Ascending aorta (tissue), 2 donors: ENCODE results near the gene ARFRP1. TPM values are rescaled to one million over a fixed set of nuclear protein-coding genes. Genes with fewer than 3 reads are reported as not detected.
A peak's percentile ranks its signal among the peaks of the same experiment; 100 is the strongest.

Experiments used
- DNase-seq, 2 donors: peaks; one replicate each; pipeline ENCODE4 v3.0.0-alpha.2; 2019; ENCODE audit warnings: low spot score in 2 of 2
- H3K27ac ChIP-seq, 2 donors: fragments of 200-600 bp; sonication (generic); one replicate each; pipeline ENCODE4 v1.5.1; 2016 to 2017; ENCODE audit warnings: mild to moderate bottlenecking in 1 of 2
- H3K27me3 ChIP-seq: fragments of 200-600 bp; sonication (generic); one replicate; pipeline ENCODE4 v1.5.1; 2017
- H3K36me3 ChIP-seq, 2 donors: fragments of 200-600 bp; sonication (generic); one replicate each; pipeline ENCODE4 v1.5.1; 2016
- H3K4me1 ChIP-seq, 2 donors: fragments of 200-600 bp; sonication (generic); one replicate each; pipeline ENCODE4 v1.5.1; 2016 to 2017; ENCODE audit warnings: mild to moderate bottlenecking in 1 of 2
- H3K4me3 ChIP-seq, 2 donors: fragments of 200-600 bp; sonication (generic); one replicate each; pipeline ENCODE4 v1.5.1; 2016 to 2017; ENCODE audit warnings: mild to moderate bottlenecking in 1 of 2
- H3K9me3 ChIP-seq, 2 donors: fragments of 200-600 bp; sonication (generic); one replicate each; pipeline ENCODE4 v1.5.1; 2016
- CTCF ChIP-seq, 3 experiments: fragments of 200-600 bp in 2 of 3; fragments of 450-650 bp in 1 of 3; sonication (generic) in 2 of 3; IDR thresholded peaks; one replicate each; pipeline ENCODE4 v1.5.1; 2016 to 2019; ENCODE audit warnings: antibody characterized with exemption in 3 of 3, mild to moderate bottlenecking in 1 of 3, moderate library complexity in 1 of 3
- intact Hi-C: fragments of 100-400 bp; cut with DNase I; formaldehyde crosslinking; loops from one replicate; pipeline ENCODE4 v1.15.1; 2023
- total RNA-seq: library from RNA; depleted of rRNA; stranded (reverse); fragments of >200 nt; gene quantifications from one replicate; pipeline ENCODE4 v1.1.0, GENCODE V29; 2016

The ARFRP1 gene
- total RNA-seq, 1 donor from 2014 or later, result 50.8 TPM

GRCh38 chr20:63692436-63693082 lies 15.2 kb downstream of the ARFRP1 start:
- Histone ChIP-seq H3K27me3 (no peaks in the 10 kb centered on the region), H3K36me3 (peaks cover 9 to 29% of the 10 kb centered on the region in 2 donors), H3K4me3 (no peak overlapping the region), H3K9me3 (no peaks in the 10 kb centered on the region), H3K27ac (no peak overlapping the region), H3K4me1 (peaks cover under 1 to 8% of the 10 kb centered on the region in 2 donors)
- no peak for DNase-seq
- intact Hi-C loops, result no loop called here
- no peak for TF ChIP-seq CTCF (IDR thresholded peaks at IDR 0.05)

GRCh38 chr20:63691711-63692435 lies 15.9 kb downstream of the ARFRP1 start:
- peaks cover 1 to 4% of the 10 kb centered on the region in 2 donors for H3K4me1 ChIP-seq
- H3K27me3 ChIP-seq, result no peaks in the 10 kb centered on the region
- H3K36me3 ChIP-seq, result peaks cover 9 to 29% of the 10 kb centered on the region in 2 donors
- DNase-seq, result no peak
- H3K9me3 ChIP-seq, result no peaks in the 10 kb centered on the region
- intact Hi-C loops, result no loop called here
- TF ChIP-seq CTCF (IDR thresholded peaks at IDR 0.05), result no peak
- peak overlapping the region in 1 of 2 donors; percentile 26 for H3K27ac ChIP-seq
- H3K4me3 ChIP-seq, result no peak overlapping the region

- Histone ChIP-seq H3K36me3 (peaks cover 9 to 29% of the 10 kb centered on the region in 2 donors), H3K4me3 (no peak overlapping the region), H3K27ac (peak overlapping the region in 1 of 2 donors; percentile 26), H3K27me3 (no peaks in the 10 kb centered on the region), H3K9me3 (no peaks in the 10 kb centered on the region), H3K4me1 (peaks cover 0 to 4% of the 10 kb centered on the region in 2 donors)
- no peak for TF ChIP-seq CTCF (IDR thresholded peaks at IDR 0.05)
- intact Hi-C loops, result no loop called here
- DNase-seq, result no peak
These were observed 16.7 kb downstream of the ARFRP1 start for GRCh38 chr20:63690898-63691710.

- DNase-seq, result no peak
- Histone ChIP-seq H3K36me3 (peaks cover 8 to 23% of the 10 kb centered on the region in 2 donors), H3K4me3 (no peak overlapping the region), H3K27ac (peak overlapping the region in 1 of 2 donors; percentile 7), H3K4me1 (peaks cover 0 to 11% of the 10 kb centered on the region in 2 donors), H3K9me3 (no peaks in the 10 kb centered on the region), H3K27me3 (no peaks in the 10 kb centered on the region)
- TF ChIP-seq CTCF (IDR thresholded peaks at IDR 0.05), result no peak
- intact Hi-C loops, result no loop called here
These were observed 17.5 kb downstream of the ARFRP1 start for GRCh38 chr20:63690003-63690897.
